MCF 10A (cell line): ENCODE results near the gene STIMATE. TPM values are rescaled to one million over a fixed set of nuclear protein-coding genes. Genes with fewer than 3 reads are reported as not detected.

Experiments
- BruUV-seq: library from RNA; stranded (reverse); fragments of 400-500 nt; replicated peaks from 2 replicates; lab custom pipeline; 2021; lab: Mats Ljungman, UMichigan
- CTCF ChIA-PET: fragments of 300-600 bp; sonication (Branson Sonifier 250); formaldehyde crosslinking; extraction: SDS; loops from one replicate; lab custom pipeline; 2021; ENCODE audit warnings: antibody characterized with exemption, inconsistent platforms; lab: Yijun Ruan, JAX
- POLR2A ChIA-PET: fragments of 300-600, 350-650 bp; sonication (Branson Sonifier 250); formaldehyde crosslinking; extraction: SDS; loops from one replicate; lab custom pipeline; 2020; ENCODE audit warnings: antibody characterized with exemption, inconsistent platforms; lab: Yijun Ruan, JAX
- DNase-seq: peaks from one replicate; pipeline ENCODE4 v3.0.0-alpha.2; 2018; ENCODE audit not compliant: unreplicated experiment
- H3K27ac Mint-ChIP-seq: one replicate; pipeline ENCODE4 v1.8.0; 2022; ENCODE audit warnings: mild to moderate bottlenecking, low read depth, mixed read lengths; ENCODE audit not compliant: unreplicated experiment
- H3K27me3 Mint-ChIP-seq: one replicate; pipeline ENCODE4 v1.8.0; 2022; ENCODE audit warnings: mixed read lengths; ENCODE audit not compliant: insufficient read depth, unreplicated experiment
- H3K36me3 Mint-ChIP-seq: one replicate; pipeline ENCODE4 v1.8.0; 2022; ENCODE audit warnings: mild to moderate bottlenecking, moderate library complexity, mixed read lengths; ENCODE audit not compliant: insufficient read depth, unreplicated experiment
- H3K4me1 Mint-ChIP-seq: one replicate; pipeline ENCODE4 v1.8.0; 2022; ENCODE audit warnings: mixed read lengths; ENCODE audit not compliant: insufficient read depth, unreplicated experiment
- H3K4me3 Mint-ChIP-seq: one replicate; pipeline ENCODE4 v1.8.0; 2022; ENCODE audit warnings: mild to moderate bottlenecking, moderate library complexity, mixed read lengths; ENCODE audit not compliant: unreplicated experiment
- H3K9me3 Mint-ChIP-seq: one replicate; pipeline ENCODE4 v1.8.0; 2022; ENCODE audit warnings: mixed read lengths; ENCODE audit not compliant: unreplicated experiment
- CTCF ChIP-seq: fragments of 200-600 bp; IDR thresholded peaks from one replicate; pipeline ENCODE4 v1.8.0; 2022; ENCODE audit warnings: antibody characterized with exemption, mild to moderate bottlenecking; ENCODE audit not compliant: unreplicated experiment
- intact Hi-C: fragments of 100-400 bp; cut with micrococcal nuclease; formaldehyde crosslinking; loops from 2 replicates; pipeline ENCODE4 v1.14.1; 2022
- total RNA-seq: library from RNA; stranded (reverse); gene quantifications from 2 replicates; pipeline ENCODE4 v1.2.3, GENCODE V29; 2022

The STIMATE gene
- total RNA-seq, 1 experiment from 2014 or later = 12.0 TPM

- BruUV-seq = no TSS peak
- H3K9me3 Mint-ChIP-seq = no peaks in the 10 kb centered on the region
These were observed 57.3 kb downstream of the STIMATE start for GRCh38 chr3:52839892-52840545.

GRCh38 chr3:52839268-52839575 lies 58.1 kb downstream of the STIMATE start:
- DNase-seq = no peak
- Mint-ChIP-seq H3K27me3 (no peaks in the 10 kb centered on the region), H3K27ac (no peak overlapping the region), H3K4me1 (no peaks in the 10 kb centered on the region), H3K4me3 (no peak overlapping the region), H3K36me3 (no peaks in the 10 kb centered on the region), H3K9me3 (no peaks in the 10 kb centered on the region)
- TF ChIP-seq CTCF = no peak
- no TSS peak for BruUV-seq
- CTCF ChIA-PET = no interaction called here
- intact Hi-C loops = no loop called here
- POLR2A ChIA-PET = no interaction called here

More at GRCh38 chr3:52839892-52840545, 57.3 kb downstream of the STIMATE start:
- Mint-ChIP-seq H3K27me3 (no peaks in the 10 kb centered on the region), H3K4me3 (no peak overlapping the region), H3K36me3 (no peaks in the 10 kb centered on the region), H3K27ac (no peak overlapping the region), H3K4me1 (no peaks in the 10 kb centered on the region)
- POLR2A ChIA-PET = interaction anchor here (1.0 kb wide), 1 partner anchor 9 kb away, joined by 4 read pairs; no protein-coding TSS in a partner anchor
- CTCF ChIA-PET = no interaction called here
- TF ChIP-seq CTCF = no peak
- no peak for DNase-seq
- intact Hi-C loops = no loop called here

- Mint-ChIP-seq H3K36me3 (no peaks in the 10 kb centered on the region), H3K27ac (no peak overlapping the region), H3K4me3 (no peak overlapping the region), H3K27me3 (no peaks in the 10 kb centered on the region), H3K9me3 (no peaks in the 10 kb centered on the region), H3K4me1 (no peaks in the 10 kb centered on the region)
- intact Hi-C loops = no loop called here
- no TSS peak for BruUV-seq
- CTCF ChIA-PET = interaction anchor here (0.6 to 1.0 kb wide), 2 partner anchors 13 to 18 kb away, joined by 4 to 5 read pairs; no protein-coding TSS in a partner anchor
- POLR2A ChIA-PET = no interaction called here
- TF ChIP-seq CTCF = no peak
- DNase-seq = no peak
These were observed 58.6 kb downstream of the STIMATE start for GRCh38 chr3:52838561-52839267.

- POLR2A ChIA-PET = interaction anchor here (0.7 kb wide), 1 partner anchor 44 kb away, joined by 3 read pairs; no protein-coding TSS in a partner anchor
- no peak for TF ChIP-seq CTCF
- no peaks in the 10 kb centered on the region for H3K27me3 Mint-ChIP-seq
- intact Hi-C loops = no loop called here
- no peaks in the 10 kb centered on the region for H3K36me3 Mint-ChIP-seq
- CTCF ChIA-PET = interaction anchor here (0.7 to 1.2 kb wide), 3 partner anchors 14 to 38 kb away, joined by 3 to 5 read pairs (median 4); no protein-coding TSS in a partner anchor
- no peak overlapping the region for H3K27ac Mint-ChIP-seq
- no peak for DNase-seq
- no peak overlapping the region for H3K4me3 Mint-ChIP-seq
- no TSS peak for BruUV-seq
- no peaks in the 10 kb centered on the region for H3K9me3 Mint-ChIP-seq
- H3K4me1 Mint-ChIP-seq = no peaks in the 10 kb centered on the region
These were observed 60.4 kb downstream of the STIMATE start for GRCh38 chr3:52836986-52837385.
